Mesenchymal stem cell (in vitro differentiated cells and primary cell): ENCODE results near the gene EPHX1.
A peak's percentile ranks its signal among the peaks of the same experiment; 100 is the strongest.

ENCODE experiments used
- DNase-seq: peaks from one replicate; pipeline ENCODE4 v3.0.0-alpha.2; 2013
- H2AFZ ChIP-seq: one replicate; pipeline ENCODE4 v1.6.1; 2013; ENCODE audit warnings: low read depth, mild to moderate bottlenecking, control low read depth, inconsistent platforms, low read length, moderate library complexity
- H2AK5ac ChIP-seq: 2 replicates; pipeline ENCODE4 v1.6.1; 2013; ENCODE audit warnings: low read length, moderate library complexity, mild to moderate bottlenecking, inconsistent platforms; ENCODE audit not compliant: severe bottlenecking
- H2BK120ac ChIP-seq: one replicate; pipeline ENCODE4 v1.6.1; 2013; ENCODE audit warnings: low read depth, mild to moderate bottlenecking, inconsistent platforms, low read length, moderate library complexity
- H2BK12ac ChIP-seq, 2 experiments: one replicate each; pipeline ENCODE4 v1.6.1; 2013; ENCODE audit warnings: inconsistent platforms in 2 of 2, low read length in 2 of 2, mild to moderate bottlenecking in 2 of 2, moderate library complexity in 2 of 2, control low read depth in 1 of 2
- H2BK15ac ChIP-seq: one replicate; pipeline ENCODE4 v1.6.1; 2013; ENCODE audit warnings: mild to moderate bottlenecking, low read depth, inconsistent platforms; ENCODE audit not compliant: poor library complexity, severe bottlenecking
- H2BK5ac ChIP-seq: 2 replicates; pipeline ENCODE4 v1.6.1; 2013; ENCODE audit warnings: low read depth, mild to moderate bottlenecking, low read length, control low read depth, inconsistent platforms; ENCODE audit not compliant: poor library complexity, severe bottlenecking
- H3K14ac ChIP-seq, 2 experiments: one replicate each; pipeline ENCODE4 v1.6.1; 2013; ENCODE audit warnings: inconsistent platforms in 2 of 2, low read length in 2 of 2, control low read depth in 1 of 2, mild to moderate bottlenecking in 1 of 2, moderate library complexity in 1 of 2
- H3K18ac ChIP-seq, 2 experiments: one replicate each; pipeline ENCODE4 v1.6.1; 2013; ENCODE audit warnings: inconsistent platforms in 2 of 2, low read length in 2 of 2, control low read depth in 1 of 2, low read depth in 1 of 2, mild to moderate bottlenecking in 1 of 2
- H3K23ac ChIP-seq, 2 experiments: one replicate each; pipeline ENCODE4 v1.6.1; 2013; ENCODE audit warnings: inconsistent platforms in 2 of 2, low read length in 2 of 2, mild to moderate bottlenecking in 2 of 2, moderate library complexity in 2 of 2, control low read depth in 1 of 2
- H3K27ac ChIP-seq: 2 replicates; pipeline ENCODE4 v1.5.1; 2013; ENCODE audit warnings: mild to moderate bottlenecking, moderate library complexity, low read length, control low read depth, inconsistent platforms; ENCODE audit not compliant: poor library complexity, severe bottlenecking
- H3K27me3 ChIP-seq, 2 experiments: 2 replicates each; pipeline versions ENCODE4 v1.6.1 to v1.7.0; 2013; ENCODE audit warnings: low read length in 2 of 2, mild to moderate bottlenecking in 2 of 2, moderate library complexity in 2 of 2, control low read depth in 1 of 2, inconsistent platforms in 1 of 2; ENCODE audit not compliant: control insufficient read depth in 1 of 2, insufficient read depth in 1 of 2
- H3K36me3 ChIP-seq, 2 experiments: 2 replicates each; pipeline versions ENCODE4 v1.6.1 to v1.7.0; 2013; ENCODE audit warnings: low read length in 2 of 2, control low read depth in 1 of 2, inconsistent platforms in 1 of 2, low read depth in 1 of 2, mild to moderate bottlenecking in 1 of 2; ENCODE audit not compliant: insufficient read depth in 2 of 2, control insufficient read depth in 1 of 2
- H3K4ac ChIP-seq, 2 experiments: one replicate each; pipeline ENCODE4 v1.6.1; 2013; ENCODE audit warnings: inconsistent platforms in 2 of 2, low read length in 2 of 2, mild to moderate bottlenecking in 2 of 2, moderate library complexity in 2 of 2, control low read depth in 1 of 2, low read depth in 1 of 2
- H3K4me1 ChIP-seq: 2 replicates; pipeline ENCODE4 v1.6.1; 2013; ENCODE audit warnings: low read depth, low read length, control low read depth; ENCODE audit not compliant: control insufficient read depth, insufficient read depth
- H3K4me2 ChIP-seq: 2 replicates; pipeline ENCODE4 v1.6.1; 2013; ENCODE audit warnings: low read length, mild to moderate bottlenecking, inconsistent platforms; ENCODE audit not compliant: poor library complexity, severe bottlenecking
- H3K4me3 ChIP-seq, 2 experiments: 2 replicates each; pipeline versions ENCODE4 v1.5.1 to v1.7.0; 2013; ENCODE audit warnings: low read length in 2 of 2, mild to moderate bottlenecking in 2 of 2, control low read depth in 1 of 2, low read depth in 1 of 2; ENCODE audit not compliant: insufficient read depth in 1 of 2
- H3K79me1 ChIP-seq: replicated peaks from 2 replicates; pipeline ENCODE4 v1.6.1; 2013; ENCODE audit warnings: mild to moderate bottlenecking, control low read depth, low read length, inconsistent platforms; ENCODE audit not compliant: poor library complexity, severe bottlenecking
- H3K9ac ChIP-seq: 2 replicates; pipeline ENCODE4 v1.7.0; 2013; ENCODE audit warnings: mild to moderate bottlenecking, low read length, moderate library complexity
- H3K9me3 ChIP-seq: 2 replicates; pipeline ENCODE4 v1.7.0; 2013; ENCODE audit warnings: mild to moderate bottlenecking, low read length; ENCODE audit not compliant: control insufficient read depth
- H4K8ac ChIP-seq: one replicate; pipeline ENCODE4 v1.6.1; 2013; ENCODE audit warnings: inconsistent platforms, mild to moderate bottlenecking, low read length, moderate library complexity
- H4K91ac ChIP-seq: one replicate; pipeline ENCODE4 v1.6.1; 2013; ENCODE audit warnings: mild to moderate bottlenecking, low read length, inconsistent platforms
- WGBS: methylation state at CpG from one replicate; pipeline ENCODE4 v1.1.7; 2013; ENCODE audit warnings: mixed read lengths; 5-methylcytosine and 5-hydroxymethylcytosine counted together

EPHX1 gene

DNA sequence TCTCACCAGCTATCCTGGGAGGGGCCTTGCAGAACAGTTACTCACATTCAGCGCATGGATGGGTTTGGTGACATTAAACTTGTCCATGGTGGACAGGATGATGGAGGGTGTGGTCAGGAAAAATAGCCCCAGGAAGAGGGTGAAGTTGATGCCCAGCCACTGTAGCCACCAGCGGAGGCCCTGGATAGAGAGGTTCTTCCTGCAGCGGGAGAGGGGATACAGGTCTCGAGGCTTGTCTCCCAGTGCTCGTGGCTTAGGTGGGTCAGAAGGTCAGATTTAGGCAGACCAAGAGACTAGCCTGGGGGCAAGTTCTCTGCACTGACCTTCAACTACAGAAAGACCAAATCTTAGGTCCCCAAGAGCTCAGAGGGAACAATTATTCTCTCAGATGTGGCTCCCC lies 49.2 kb downstream of the EPHX1 start:
- Histone ChIP-seq H3K36me3 (peaks cover 42 to 87% of the 10 kb centered on the region in 2 experiments), H2BK15ac (peak overlapping the region; percentile 3), H4K91ac (no peak overlapping the region), H2AFZ (no peak overlapping the region), H3K4me2 (no peak overlapping the region), H3K4me3 (no peak overlapping the region), H3K9me3 (no peaks in the 10 kb centered on the region), H2BK5ac (no peak overlapping the region), H3K9ac (no peak overlapping the region), H3K27ac (no peak overlapping the region), H3K4ac (no peak overlapping the region), H2BK12ac (no peak overlapping the region), H3K79me1 (no peaks in the 10 kb centered on the region), H2AK5ac (no peak overlapping the region), H2BK120ac (no peak overlapping the region), H4K8ac (no peak overlapping the region), H3K14ac (no peak overlapping the region), H3K18ac (no peak overlapping the region), H3K23ac (no peak overlapping the region), H3K4me1 (peaks cover 3% of the 10 kb centered on the region), H3K27me3 (no peaks in the 10 kb centered on the region)
- 98% methylated on average over 5 of the region's 5 CpGs for WGBS
- DNase-seq, result no peak

- H3K4me3 ChIP-seq, result no peak overlapping the region
- no peaks in the 10 kb centered on the region for H3K27me3 ChIP-seq
- no peak overlapping the region for H2BK12ac ChIP-seq
- H3K4me2 ChIP-seq, result no peak overlapping the region
- no peaks in the 10 kb centered on the region for H3K79me1 ChIP-seq
- no peak overlapping the region for H4K91ac ChIP-seq
- no peak overlapping the region for H3K14ac ChIP-seq
- no peak overlapping the region for H3K4ac ChIP-seq
- H2AFZ ChIP-seq, result no peak overlapping the region
- H2BK15ac ChIP-seq, result no peak overlapping the region
- no peak overlapping the region for H2BK5ac ChIP-seq
- no peak for DNase-seq
- no peak overlapping the region for H4K8ac ChIP-seq
- H3K36me3 ChIP-seq, result peaks cover 40 to 81% of the 10 kb centered on the region in 2 experiments
- no peak overlapping the region for H3K23ac ChIP-seq
- H3K18ac ChIP-seq, result no peak overlapping the region
- 96% methylated on average over 5 of the region's 5 CpGs for whole genome bisulfite sequencing
- H3K4me1 ChIP-seq, result peaks cover 7% of the 10 kb centered on the region
- no peak overlapping the region for H2AK5ac ChIP-seq
- no peak overlapping the region for H2BK120ac ChIP-seq
- H3K9ac ChIP-seq, result no peak overlapping the region
- no peak overlapping the region for H3K27ac ChIP-seq
- H3K9me3 ChIP-seq, result no peaks in the 10 kb centered on the region
These were observed 50.2 kb downstream of the EPHX1 start for GRCh38 chr1:225860107-225860506.

DNA sequence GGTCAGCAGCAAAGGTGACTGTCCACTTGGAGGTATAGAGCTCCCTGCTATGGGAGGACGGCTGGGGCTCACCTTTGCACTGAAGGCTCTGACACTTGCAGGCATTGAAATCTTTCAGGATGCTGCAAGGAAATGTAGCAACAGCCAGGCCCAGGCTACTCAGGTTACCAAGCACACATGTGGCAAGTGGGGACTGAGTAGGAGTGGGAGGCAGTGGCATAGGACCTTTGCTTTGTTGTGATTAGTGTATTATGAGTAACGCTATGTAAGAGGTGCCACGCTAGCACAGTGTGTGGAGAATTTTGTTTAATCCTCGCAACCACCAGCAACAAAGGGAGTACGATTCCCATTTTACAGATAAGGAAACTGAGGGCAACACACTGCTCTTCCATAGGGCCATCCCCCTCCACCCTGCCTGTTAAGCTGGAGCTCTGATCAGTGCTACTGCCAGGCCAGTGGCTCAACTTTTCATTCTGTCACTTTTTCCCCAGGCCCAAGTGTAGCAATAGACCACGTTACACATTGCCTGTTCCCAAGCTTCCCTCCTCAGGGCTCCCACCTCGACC lies 51.0 kb downstream of the EPHX1 start:
- H3K14ac ChIP-seq, result no peak overlapping the region
- no peak overlapping the region for H2BK15ac ChIP-seq
- H3K4me2 ChIP-seq, result no peak overlapping the region
- H3K18ac ChIP-seq, result no peak overlapping the region
- no peak for DNase-seq
- H3K27me3 ChIP-seq, result no peaks in the 10 kb centered on the region
- no peak overlapping the region for H2BK5ac ChIP-seq
- no peak overlapping the region for H2AK5ac ChIP-seq
- WGBS, result 96% methylated on average over 7 of the region's 7 CpGs
- H2AFZ ChIP-seq, result no peak overlapping the region
- no peak overlapping the region for H3K9ac ChIP-seq
- no peak overlapping the region for H3K4ac ChIP-seq
- H4K91ac ChIP-seq, result no peak overlapping the region
- H3K9me3 ChIP-seq, result no peaks in the 10 kb centered on the region
- no peak overlapping the region for H3K4me3 ChIP-seq
- no peak overlapping the region for H4K8ac ChIP-seq
- H2BK12ac ChIP-seq, result no peak overlapping the region
- no peak overlapping the region for H3K27ac ChIP-seq
- H3K23ac ChIP-seq, result no peak overlapping the region
- no peaks in the 10 kb centered on the region for H3K79me1 ChIP-seq
- H3K36me3 ChIP-seq, result peaks cover 48 to 82% of the 10 kb centered on the region in 2 experiments
- H2BK120ac ChIP-seq, result no peak overlapping the region
- peaks cover 15% of the 10 kb centered on the region for H3K4me1 ChIP-seq

GRCh38 chr1:225861834-225862580 lies 52.1 kb downstream of the EPHX1 start:
- Histone ChIP-seq H3K27ac (no peak overlapping the region), H3K4me1 (peaks cover 21% of the 10 kb centered on the region), H3K9me3 (no peaks in the 10 kb centered on the region), H3K27me3 (no peaks in the 10 kb centered on the region), H2BK5ac (no peak overlapping the region), H3K23ac (no peak overlapping the region), H3K4ac (no peak overlapping the region), H4K8ac (no peak overlapping the region), H2AFZ (no peak overlapping the region), H2BK120ac (no peak overlapping the region), H4K91ac (no peak overlapping the region), H3K18ac (no peak overlapping the region), H3K79me1 (no peaks in the 10 kb centered on the region), H3K14ac (peak overlapping the region in 1 of 2 experiments; percentile 21), H3K9ac (no peak overlapping the region), H2BK15ac (no peak overlapping the region), H3K36me3 (peaks cover 51 to 82% of the 10 kb centered on the region in 2 experiments), H2BK12ac (no peak overlapping the region), H3K4me3 (no peak overlapping the region), H3K4me2 (no peak overlapping the region), H2AK5ac (no peak overlapping the region)
- 95% methylated on average over 13 of the region's 13 CpGs for WGBS
- DNase-seq, result no peak
